Heart left ventricle (tissue), 13 donors: ENCODE measurements around the gene ARRB1.

Source experiments
- POLR2A ChIP-seq, 2 donors: fragments of 450-650 bp; IDR thresholded peaks; one replicate each; pipeline ENCODE4 v1.6.1; 2017; ENCODE audit warnings: antibody characterized with exemption in 2 of 2, mild to moderate bottlenecking in 2 of 2, moderate library complexity in 2 of 2
- TF ChIP-seq, protein P1 (sequence below), 12 donors: fragments of 200-600 bp; sonication (generic) in 4 of 12; IDR thresholded peaks; one replicate each; pipeline versions ENCODE4 v1.5.0 to v1.8.0; 2018 to 2022; ENCODE audit warnings: antibody characterized with exemption in 12 of 12, mild to moderate bottlenecking in 5 of 12
- donor health status: ischemic (EF 13 %, LVEDD 7.1; RV severe dilation, severe dysfunction).
- donor health status: DM: no; HTN: yes; CAD: no.
- donor health status: DM: no; HTN: no; CAD: no.
- donor health status: ischemic (EF 25% LVEDD 6.9; RV normal size, moderate dysfunction).
- donor health status: ischemic (EF 25% LVEDD 5.7; RV mildly dilated, moderate dysfunction).
- donor health status: ischemic (EF 35%, LVEDD 5.7; RV mildly dilated, moderate dysfunction).
- donor health status: nonischemic (EF 11% LVEDD 7.7; RV severe dilation, severe dysfunction).
- donor health status: DM: yes; HTN: yes; CAD: no.
- donor health status: PGD.
- donor health status: ischemic (EF 29% LVEDD 5.4; RV normal size, mild dysfunction).
- donor health status: nonischemic (EF 23%, LVEDD 6.1; RV moderate dilation, normal function).

DNA sequence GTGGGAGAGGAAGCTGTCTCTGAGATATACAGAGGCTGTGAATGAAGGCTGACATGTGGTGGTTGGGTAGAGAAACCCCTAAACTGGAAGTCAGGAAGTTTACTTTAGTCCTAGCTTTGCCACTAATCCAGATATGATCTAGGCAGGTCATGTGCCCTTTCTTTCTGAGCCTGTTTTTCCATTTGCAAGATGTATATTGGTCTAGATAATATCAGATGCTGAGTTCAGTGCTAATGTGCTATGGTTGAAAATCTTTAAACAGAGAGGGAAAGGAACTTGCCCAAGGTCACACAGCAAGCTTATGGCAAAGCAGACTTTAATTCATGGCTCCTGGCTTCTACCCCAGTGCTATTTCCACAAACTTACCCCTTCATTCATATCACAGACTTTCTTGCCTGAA, 136.6 kb downstream of the ARRB1 start:
- TF ChIP-seq, protein P1, sequence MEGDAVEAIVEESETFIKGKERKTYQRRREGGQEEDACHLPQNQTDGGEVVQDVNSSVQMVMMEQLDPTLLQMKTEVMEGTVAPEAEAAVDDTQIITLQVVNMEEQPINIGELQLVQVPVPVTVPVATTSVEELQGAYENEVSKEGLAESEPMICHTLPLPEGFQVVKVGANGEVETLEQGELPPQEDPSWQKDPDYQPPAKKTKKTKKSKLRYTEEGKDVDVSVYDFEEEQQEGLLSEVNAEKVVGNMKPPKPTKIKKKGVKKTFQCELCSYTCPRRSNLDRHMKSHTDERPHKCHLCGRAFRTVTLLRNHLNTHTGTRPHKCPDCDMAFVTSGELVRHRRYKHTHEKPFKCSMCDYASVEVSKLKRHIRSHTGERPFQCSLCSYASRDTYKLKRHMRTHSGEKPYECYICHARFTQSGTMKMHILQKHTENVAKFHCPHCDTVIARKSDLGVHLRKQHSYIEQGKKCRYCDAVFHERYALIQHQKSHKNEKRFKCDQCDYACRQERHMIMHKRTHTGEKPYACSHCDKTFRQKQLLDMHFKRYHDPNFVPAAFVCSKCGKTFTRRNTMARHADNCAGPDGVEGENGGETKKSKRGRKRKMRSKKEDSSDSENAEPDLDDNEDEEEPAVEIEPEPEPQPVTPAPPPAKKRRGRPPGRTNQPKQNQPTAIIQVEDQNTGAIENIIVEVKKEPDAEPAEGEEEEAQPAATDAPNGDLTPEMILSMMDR (IDR thresholded peaks at IDR 0.05): no peak
- no peak for TF ChIP-seq POLR2A (IDR thresholded peaks at IDR 0.05)
